A549 (cell line): ENCODE measurements around the gene IFT43. TPM values are rescaled to one million over a fixed set of nuclear protein-coding genes. Genes with fewer than 3 reads are reported as not detected.

Experiments used
- ATAC-seq, 2 experiments: fragments of 200-7000 bp in 1 of 2; fragments of >200 bp in 1 of 2; cut with Nextera tagmentation in 1 of 2; cut with Tn5 transposase in 1 of 2; 3 replicates each; pipeline versions ENCODE4 v1.8.0 to v1.9.1; 2018 to 2020; ENCODE audit warnings: mild to moderate bottlenecking in 1 of 2, moderate library complexity in 1 of 2
- CTCF ChIA-PET: fragments of 300-600 bp; sonication (Branson Sonifier 250); formaldehyde crosslinking; extraction: SDS; loops from one replicate; lab custom pipeline; 2021; ENCODE audit warnings: antibody characterized with exemption, inconsistent platforms; lab: Yijun Ruan, JAX
- POLR2A ChIA-PET: fragments of 350-600 bp; formaldehyde crosslinking; extraction: SDS; loops from one replicate; lab custom pipeline; 2021; ENCODE audit warnings: antibody characterized with exemption, inconsistent platforms; lab: Yijun Ruan, JAX
- DNase-seq, 2 experiments: peaks; one replicate each; pipeline versions ENCODE4 v3.0.0 to v3.0.0-alpha.2; 2011 to 2016; ENCODE audit warnings: low read depth in 1 of 2, low spot score in 1 of 2
- FAIRE-seq: peaks from 2 replicates; lab custom pipeline; 2011; peaks lifted over from hg19 to GRCh38; lab: Jason Lieb, UNC
- H3K27ac ChIP-seq, 2 experiments: fragments of >200 bp; sonication (Bioruptor Twin); formaldehyde crosslinking; 3 replicates each; pipeline ENCODE4 v1.5.1; 2016 to 2017
- H3K4me1 ChIP-seq: fragments of >200 bp; sonication (Bioruptor Twin); formaldehyde crosslinking; 3 replicates; pipeline ENCODE4 v1.6.1; 2016
- H3K4me2 ChIP-seq: fragments of >200 bp; sonication (Bioruptor Twin); formaldehyde crosslinking; 3 replicates; pipeline ENCODE4 v1.6.1; 2016
- H3K4me3 ChIP-seq: fragments of >200 bp; sonication (Bioruptor Twin); formaldehyde crosslinking; 3 replicates; pipeline ENCODE4 v1.5.1; 2016
- H3K9me3 ChIP-seq: fragments of >200 bp; sonication (Bioruptor Twin); formaldehyde crosslinking; 3 replicates; pipeline ENCODE4 v1.6.1; 2016
- BHLHE40 ChIP-seq: IDR thresholded peaks from 2 replicates; pipeline ENCODE4 v1.6.1; 2012; ENCODE audit warnings: low read depth, low read length, inconsistent platforms
- CBX2 ChIP-seq: fragments of 200-600 bp; sonication (generic); IDR thresholded peaks from 2 replicates; pipeline ENCODE4 v1.6.1; 2016; ENCODE audit warnings: low read depth, mild to moderate bottlenecking, borderline replicate concordance
- CBX8 ChIP-seq: fragments of 200-600 bp; sonication (generic); IDR thresholded peaks from 2 replicates; pipeline ENCODE4 v1.6.1; 2016
- CHD4 ChIP-seq: fragments of 200-600 bp; sonication (generic); IDR thresholded peaks from 2 replicates; pipeline ENCODE4 v1.6.1; 2016; ENCODE audit warnings: antibody characterized with exemption, mild to moderate bottlenecking, borderline replicate concordance
- EHMT2 ChIP-seq: fragments of 200-600 bp; sonication (generic); IDR thresholded peaks from 2 replicates; pipeline ENCODE4 v1.6.1; 2016; ENCODE audit warnings: antibody characterized with exemption, low read depth, mild to moderate bottlenecking, moderate library complexity
- FOSB ChIP-seq: fragments of 250-450 bp; sonication (Bioruptor Pico); IDR thresholded peaks from 2 replicates; pipeline ENCODE4 v1.5.0; 2020; ENCODE audit warnings: mild to moderate bottlenecking, moderate library complexity
- HEYL ChIP-seq: fragments of 250-450 bp; sonication (Bioruptor Pico); IDR thresholded peaks from 2 replicates; pipeline ENCODE4 v1.8.0; 2021; ENCODE audit warnings: mild to moderate bottlenecking, moderate library complexity
- HOXA7 ChIP-seq: fragments of 250-450 bp; sonication (Bioruptor Pico); IDR thresholded peaks from 2 replicates; pipeline ENCODE4 v1.5.0; 2020; ENCODE audit warnings: mild to moderate bottlenecking, moderate library complexity
- HOXB5 ChIP-seq: fragments of 250-450 bp; sonication (Bioruptor Pico); IDR thresholded peaks from 2 replicates; pipeline ENCODE4 v1.5.0; 2020; ENCODE audit warnings: mild to moderate bottlenecking, moderate library complexity
- MAZ ChIP-seq: fragments of 150-350 bp; IDR thresholded peaks from 2 replicates; pipeline ENCODE4 v1.6.1; 2014; ENCODE audit warnings: antibody characterized with exemption, low read depth, low read length, borderline replicate concordance
- MYC ChIP-seq: IDR thresholded peaks from 2 replicates; pipeline ENCODE4 v1.6.1; 2012; ENCODE audit warnings: mild to moderate bottlenecking, inconsistent platforms, low read length, improper control_type of control experiment, borderline replicate concordance
- NR3C1 ChIP-seq: fragments of >200 bp; sonication (Bioruptor Twin); formaldehyde crosslinking; IDR thresholded peaks from 3 replicates; pipeline ENCODE4 v1.6.1; 2017
- RARB ChIP-seq: fragments of 250-450 bp; sonication (Bioruptor Pico); IDR thresholded peaks from 2 replicates; pipeline ENCODE4 v1.8.0; 2021; ENCODE audit warnings: mild to moderate bottlenecking, moderate library complexity
- RCOR1 ChIP-seq: fragments of 150-350 bp; IDR thresholded peaks from 2 replicates; pipeline ENCODE4 v1.6.1; 2014; ENCODE audit warnings: antibody characterized with exemption, low read length, low read depth
- TFCP2L1 ChIP-seq: fragments of 250-450 bp; sonication (Bioruptor Pico); IDR thresholded peaks from 2 replicates; pipeline ENCODE4 v1.5.0; 2021; ENCODE audit warnings: mild to moderate bottlenecking
- ZFP36 ChIP-seq: fragments of 450-650 bp; IDR thresholded peaks from 2 replicates; pipeline ENCODE4 v1.6.1; 2014; ENCODE audit warnings: borderline replicate concordance; ENCODE audit not compliant: partially characterized antibody
- ZSCAN20 ChIP-seq: fragments of 250-450 bp; sonication (Bioruptor Pico); IDR thresholded peaks from 2 replicates; pipeline ENCODE4 v1.8.0; 2022; ENCODE audit warnings: mild to moderate bottlenecking, moderate library complexity
- WGBS: methylation state at CpG from one replicate; pipeline ENCODE4 v1.1.6; 2017; ENCODE audit errors: missing lambda C conversion rate; 5-methylcytosine and 5-hydroxymethylcytosine counted together
- polyA plus RNA-seq, 4 experiments: library from polyadenylated mRNA; depleted of rRNA in 3 of 4; stranded (reverse); fragments of >200 nt; fragmentation: RNase III in 1 of 4; extraction: RNeasy Plus Mini Kit Qiagen cat#74134 plus additional on column Dnase treatment in 1 of 4; gene quantifications; 2 replicates in 3 of 4; 3 replicates in 1 of 4; pipeline ENCODE4 v1.2.3, GENCODE V29; 2011 to 2017
- TF ChIP-seq, protein P1 (sequence below): fragments of 250-450 bp; sonication (Bioruptor Pico); IDR thresholded peaks from 2 replicates; pipeline ENCODE4 v1.5.0; 2021; ENCODE audit warnings: mild to moderate bottlenecking, moderate library complexity, borderline replicate concordance
- TF ChIP-seq, protein P2 (sequence below): IDR thresholded peaks from 2 replicates; pipeline ENCODE4 v1.6.1; 2012; ENCODE audit warnings: low read depth, borderline replicate concordance
- TF ChIP-seq, protein P3 (sequence below): fragments of 150-350 bp; IDR thresholded peaks from 2 replicates; pipeline ENCODE4 v1.6.1; 2014; ENCODE audit warnings: low read depth, mild to moderate bottlenecking, low read length
- TF ChIP-seq, protein P4 (sequence below): fragments of >200 bp; sonication (Bioruptor Twin); formaldehyde crosslinking; IDR thresholded peaks from 3 replicates; pipeline ENCODE4 v1.6.1; 2016
- TF ChIP-seq, protein P5 (sequence below): IDR thresholded peaks from 2 replicates; pipeline ENCODE4 v1.6.1; 2012
- TF ChIP-seq, protein P6 (sequence below): fragments of >200 bp; sonication (Bioruptor Twin); formaldehyde crosslinking; IDR thresholded peaks from 2 replicates; pipeline ENCODE4 v1.6.1; 2016
- TF ChIP-seq, protein P7 (sequence below): fragments of 450-650 bp; IDR thresholded peaks from 2 replicates; pipeline ENCODE4 v1.6.1; 2014; ENCODE audit warnings: antibody characterized with exemption

Gene IFT43
- polyA plus RNA-seq, 2 of the 4 experiments (the other 2 are of a cell fraction) = 46.4 to 49.4 TPM

DNA sequence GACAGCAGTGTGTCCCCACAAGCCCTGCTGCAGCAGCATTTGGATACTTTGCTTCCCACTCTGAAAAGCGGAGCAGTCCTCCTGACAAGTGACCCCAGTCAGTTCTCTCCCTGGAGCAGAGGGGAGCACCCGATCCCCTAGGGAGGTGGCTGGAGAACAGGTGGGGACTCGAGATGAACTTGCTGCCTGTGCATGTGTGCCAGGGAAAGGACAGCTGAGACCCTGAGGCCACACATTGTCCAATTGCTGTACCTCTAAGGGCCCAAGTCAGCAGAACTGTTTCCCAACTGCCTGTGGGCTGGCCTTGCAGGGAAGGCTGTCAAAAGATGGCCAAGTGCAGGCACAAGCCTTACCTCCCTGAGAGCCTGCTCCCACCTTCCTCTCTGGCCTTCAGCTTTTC is 55.1 kb downstream of the IFT43 start:
- Histone ChIP-seq H3K4me2 (no peak overlapping the region), H3K9me3 (no peaks in the 10 kb centered on the region), H3K4me1 (no peaks in the 10 kb centered on the region), H3K4me3 (no peak overlapping the region), H3K27ac (no peak overlapping the region)
- ATAC-seq = no peak
- ChIA-PET POLR2A (no interaction called here), CTCF (interaction anchor here (1.5 to 5.4 kb wide), 2 partner anchors 9 to 14 kb away, joined by 3 to 38 read pairs; no protein-coding TSS in a partner anchor)
- WGBS = 83% methylated on average over 3 of the region's 3 CpGs
- FAIRE-seq = no peak
- DNase-seq = no peak
- TF ChIP-seq, protein P1, sequence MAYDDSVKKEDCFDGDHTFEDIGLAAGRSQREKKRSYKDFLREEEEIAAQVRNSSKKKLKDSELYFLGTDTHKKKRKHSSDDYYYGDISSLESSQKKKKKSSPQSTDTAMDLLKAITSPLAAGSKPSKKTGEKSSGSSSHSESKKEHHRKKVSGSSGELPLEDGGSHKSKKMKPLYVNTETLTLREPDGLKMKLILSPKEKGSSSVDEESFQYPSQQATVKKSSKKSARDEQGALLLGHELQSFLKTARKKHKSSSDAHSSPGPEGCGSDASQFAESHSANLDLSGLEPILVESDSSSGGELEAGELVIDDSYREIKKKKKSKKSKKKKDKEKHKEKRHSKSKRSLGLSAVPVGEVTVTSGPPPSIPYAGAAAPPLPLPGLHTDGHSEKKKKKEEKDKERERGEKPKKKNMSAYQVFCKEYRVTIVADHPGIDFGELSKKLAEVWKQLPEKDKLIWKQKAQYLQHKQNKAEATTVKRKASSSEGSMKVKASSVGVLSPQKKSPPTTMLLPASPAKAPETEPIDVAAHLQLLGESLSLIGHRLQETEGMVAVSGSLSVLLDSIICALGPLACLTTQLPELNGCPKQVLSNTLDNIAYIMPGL (CRISPR knock-in tag) = no peak
- TF ChIP-seq, protein P2, sequence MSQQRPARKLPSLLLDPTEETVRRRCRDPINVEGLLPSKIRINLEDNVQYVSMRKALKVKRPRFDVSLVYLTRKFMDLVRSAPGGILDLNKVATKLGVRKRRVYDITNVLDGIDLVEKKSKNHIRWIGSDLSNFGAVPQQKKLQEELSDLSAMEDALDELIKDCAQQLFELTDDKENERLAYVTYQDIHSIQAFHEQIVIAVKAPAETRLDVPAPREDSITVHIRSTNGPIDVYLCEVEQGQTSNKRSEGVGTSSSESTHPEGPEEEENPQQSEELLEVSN = no peak
- TF ChIP-seq HOXA7 (CRISPR knock-in tag) = no peak
- TF ChIP-seq HEYL (CRISPR knock-in tag) = no peak
- TF ChIP-seq BHLHE40 = no peak
- TF ChIP-seq CBX8 = no peak
- TF ChIP-seq, protein P3, sequence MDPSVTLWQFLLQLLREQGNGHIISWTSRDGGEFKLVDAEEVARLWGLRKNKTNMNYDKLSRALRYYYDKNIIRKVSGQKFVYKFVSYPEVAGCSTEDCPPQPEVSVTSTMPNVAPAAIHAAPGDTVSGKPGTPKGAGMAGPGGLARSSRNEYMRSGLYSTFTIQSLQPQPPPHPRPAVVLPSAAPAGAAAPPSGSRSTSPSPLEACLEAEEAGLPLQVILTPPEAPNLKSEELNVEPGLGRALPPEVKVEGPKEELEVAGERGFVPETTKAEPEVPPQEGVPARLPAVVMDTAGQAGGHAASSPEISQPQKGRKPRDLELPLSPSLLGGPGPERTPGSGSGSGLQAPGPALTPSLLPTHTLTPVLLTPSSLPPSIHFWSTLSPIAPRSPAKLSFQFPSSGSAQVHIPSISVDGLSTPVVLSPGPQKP = no peak
- TF ChIP-seq TFCP2L1 (CRISPR knock-in tag) = no peak
- TF ChIP-seq, protein P4, sequence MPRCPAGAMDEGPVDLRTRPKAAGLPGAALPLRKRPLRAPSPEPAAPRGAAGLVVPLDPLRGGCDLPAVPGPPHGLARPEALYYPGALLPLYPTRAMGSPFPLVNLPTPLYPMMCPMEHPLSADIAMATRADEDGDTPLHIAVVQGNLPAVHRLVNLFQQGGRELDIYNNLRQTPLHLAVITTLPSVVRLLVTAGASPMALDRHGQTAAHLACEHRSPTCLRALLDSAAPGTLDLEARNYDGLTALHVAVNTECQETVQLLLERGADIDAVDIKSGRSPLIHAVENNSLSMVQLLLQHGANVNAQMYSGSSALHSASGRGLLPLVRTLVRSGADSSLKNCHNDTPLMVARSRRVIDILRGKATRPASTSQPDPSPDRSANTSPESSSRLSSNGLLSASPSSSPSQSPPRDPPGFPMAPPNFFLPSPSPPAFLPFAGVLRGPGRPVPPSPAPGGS = no peak

DNA sequence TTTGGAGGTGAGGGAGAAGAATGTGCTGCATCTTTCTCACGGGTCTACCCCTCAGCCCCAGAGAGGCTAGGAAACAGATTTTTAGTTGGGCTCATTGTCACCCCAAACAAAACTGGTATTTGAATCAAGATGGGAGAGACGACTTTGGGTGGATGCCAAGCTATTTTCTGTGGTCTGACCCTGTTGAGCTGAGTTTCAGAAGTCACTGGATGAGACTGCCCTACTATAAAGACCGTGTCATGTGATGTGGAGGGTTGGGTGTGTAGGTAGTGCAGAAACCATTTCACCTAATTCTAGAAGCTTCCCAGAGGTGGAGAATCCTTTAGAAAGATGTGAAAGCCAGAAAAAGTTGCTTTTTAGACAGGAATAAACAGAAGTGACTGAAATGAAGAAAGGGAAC is 60.2 kb downstream of the IFT43 start:
- H3K4me3 ChIP-seq = no peak overlapping the region
- DNase-seq (no peak), ATAC-seq (no peak), FAIRE-seq (no peak)
- no peak overlapping the region for H3K27ac ChIP-seq
- CTCF ChIA-PET = interaction anchor here (1.2 to 12.3 kb wide), 4 partner anchors 307 to 664 kb away, joined by 3 to 145 read pairs (median 10); no protein-coding TSS in a partner anchor
- no peaks in the 10 kb centered on the region for H3K9me3 ChIP-seq
- POLR2A ChIA-PET = no interaction called here
- WGBS = 72% methylated on average over 3 of the region's 3 CpGs
- no peaks in the 10 kb centered on the region for H3K4me1 ChIP-seq
- no peak overlapping the region for H3K4me2 ChIP-seq
- TF ChIP-seq, protein P5, sequence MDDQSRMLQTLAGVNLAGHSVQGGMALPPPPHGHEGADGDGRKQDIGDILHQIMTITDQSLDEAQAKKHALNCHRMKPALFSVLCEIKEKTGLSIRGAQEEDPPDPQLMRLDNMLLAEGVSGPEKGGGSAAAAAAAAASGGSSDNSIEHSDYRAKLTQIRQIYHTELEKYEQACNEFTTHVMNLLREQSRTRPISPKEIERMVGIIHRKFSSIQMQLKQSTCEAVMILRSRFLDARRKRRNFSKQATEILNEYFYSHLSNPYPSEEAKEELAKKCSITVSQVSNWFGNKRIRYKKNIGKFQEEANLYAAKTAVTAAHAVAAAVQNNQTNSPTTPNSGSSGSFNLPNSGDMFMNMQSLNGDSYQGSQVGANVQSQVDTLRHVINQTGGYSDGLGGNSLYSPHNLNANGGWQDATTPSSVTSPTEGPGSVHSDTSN = no peak
- TF ChIP-seq TFCP2L1 (CRISPR knock-in tag) = no peak
- TF ChIP-seq MAZ = no peak
- TF ChIP-seq CHD4 = no peak
- TF ChIP-seq NR3C1 = no peak
- TF ChIP-seq CBX2 = no peak
- no peak for TF ChIP-seq HOXB5 (CRISPR knock-in tag)
- TF ChIP-seq ZFP36 = no peak
- TF ChIP-seq ZSCAN20 (CRISPR knock-in tag) = no peak
- no peak for TF ChIP-seq FOSB (CRISPR knock-in tag)
- TF ChIP-seq, protein P1 (CRISPR knock-in tag) = no peak
- no peak for TF ChIP-seq MYC
- no peak for TF ChIP-seq RARB (CRISPR knock-in tag)
- TF ChIP-seq, protein P6, sequence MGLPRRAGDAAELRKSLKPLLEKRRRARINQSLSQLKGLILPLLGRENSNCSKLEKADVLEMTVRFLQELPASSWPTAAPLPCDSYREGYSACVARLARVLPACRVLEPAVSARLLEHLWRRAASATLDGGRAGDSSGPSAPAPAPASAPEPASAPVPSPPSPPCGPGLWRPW = no peak
- TF ChIP-seq EHMT2 = no peak
- no peak for TF ChIP-seq RCOR1
- TF ChIP-seq, protein P7, sequence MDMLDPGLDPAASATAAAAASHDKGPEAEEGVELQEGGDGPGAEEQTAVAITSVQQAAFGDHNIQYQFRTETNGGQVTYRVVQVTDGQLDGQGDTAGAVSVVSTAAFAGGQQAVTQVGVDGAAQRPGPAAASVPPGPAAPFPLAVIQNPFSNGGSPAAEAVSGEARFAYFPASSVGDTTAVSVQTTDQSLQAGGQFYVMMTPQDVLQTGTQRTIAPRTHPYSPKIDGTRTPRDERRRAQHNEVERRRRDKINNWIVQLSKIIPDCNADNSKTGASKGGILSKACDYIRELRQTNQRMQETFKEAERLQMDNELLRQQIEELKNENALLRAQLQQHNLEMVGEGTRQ = no peak
